ENCODE measurements around the gene FZR1.

GRCh38 chr19:3586707-3587346, 80.7 kb downstream of the FZR1 start:
- TF ChIP-seq CTCF (IDR thresholded peaks at IDR 0.05), result no peak
- no peak for TF ChIP-seq POLR2A (IDR thresholded peaks at IDR 0.05)
- TF ChIP-seq EP300 (IDR thresholded peaks at IDR 0.05), result no peak
